ENCODE measurements around the gene PGGT1B. TPM values are rescaled to one million over a fixed set of nuclear protein-coding genes. Genes with fewer than 3 reads are reported as not detected.
"Not testable (repeated sequence)": the region's sequence is repeated elsewhere in the genome, so short reads cannot be mapped to it uniquely, and the experiment has no call there.

Gene PGGT1B
- polyA plus RNA-seq, 3 donors: 3.2 to 32.6 (median 11.6) TPM

- peaks cover 19 to 30% of the 10 kb centered on the region in 2 donors for H3K36me3 Mint-ChIP-seq
- peaks cover 0 to 3% (median 0%) of the 10 kb centered on the region in 7 donors for H3K9me3 Mint-ChIP-seq
- peaks cover 91% of the 10 kb centered on the region for H4K20me1 ChIP-seq (ENCODE audit: insufficient read depth, low read length)
Observed at GRCh38 chr5:115257981-115258380, 4.7 kb downstream of the PGGT1B start.

GRCh38 chr5:115249379-115249778 lies 13.3 kb downstream of the PGGT1B start:
- not testable (repeated sequence) for H2AFZ ChIP-seq (ENCODE audit: insufficient read depth, low read depth, low read length, poor library complexity, severe bottlenecking); H3K27ac ChIP-seq (ENCODE audit: low read depth in 1 of 2, low read length in 2 of 2); H3K4me3 Mint-ChIP-seq; H3K4me3 ChIP-seq (replicated peaks in 1 of 3; ENCODE audit: low read depth in 2 of 3, low read length in 3 of 3); H3K27ac Mint-ChIP-seq; DNase-seq; H3K9ac ChIP-seq (ENCODE audit: insufficient read depth, low read length, poor library complexity, severe bottlenecking); H3K9me3 ChIP-seq (replicated peaks in 1 of 2; ENCODE audit: control insufficient read depth in 1 of 2, insufficient read depth in 1 of 2, low read length in 2 of 2); H3K4me2 ChIP-seq (replicated peaks; ENCODE audit: extremely low read depth, low read length, poor library complexity, severe bottlenecking); H3K27me3 Mint-ChIP-seq (ENCODE audit: low read depth in 3 of 3); H3K27me3 ChIP-seq (ENCODE audit: control insufficient read depth in 2 of 2, insufficient read depth in 2 of 2, low read length in 2 of 2); H3K4me1 ChIP-seq (ENCODE audit: control insufficient read depth in 1 of 2, insufficient read depth in 2 of 2, low read length in 2 of 2); H3K9me3 Mint-ChIP-seq
- H3K36me3 ChIP-seq (replicated peaks in 1 of 2; ENCODE audit: control insufficient read depth in 1 of 2, insufficient read depth in 2 of 2, low read length in 2 of 2): peaks cover 3 to 26% of the 10 kb centered on the region in 2 donors
- H4K20me1 ChIP-seq (ENCODE audit: insufficient read depth, low read length): peaks cover 98% of the 10 kb centered on the region
- peaks cover 92% of the 10 kb centered on the region for H3K79me2 ChIP-seq (ENCODE audit: insufficient read depth, low read length)
- WGBS (ENCODE audit: insufficient coverage): 100% methylated on average over 1 of the region's 5 CpGs
- peaks cover 20 to 24% of the 10 kb centered on the region in 2 donors for H3K36me3 Mint-ChIP-seq
- H3K4me1 Mint-ChIP-seq: peaks cover 14% of the 10 kb centered on the region
- intact Hi-C loops (cut with micrococcal nuclease): loop anchor here (5.0 kb wide), 3 partner anchors 147 to 1637 kb away; no protein-coding TSS in a partner anchor

More at GRCh38 chr5:115257981-115258380, 4.7 kb downstream of the PGGT1B start:
- no peak overlapping the region for H3K9ac ChIP-seq (ENCODE audit: insufficient read depth, low read length, poor library complexity, severe bottlenecking)
- H3K4me1 Mint-ChIP-seq: peaks cover 57% of the 10 kb centered on the region
- H3K4me2 ChIP-seq (replicated peaks; ENCODE audit: extremely low read depth, low read length, poor library complexity, severe bottlenecking): no peak overlapping the region
- no peak overlapping the region for H3K27ac ChIP-seq (ENCODE audit: low read depth in 1 of 2, low read length in 2 of 2)
- no peak overlapping the region for H3K27ac Mint-ChIP-seq
- H3K36me3 ChIP-seq (replicated peaks in 1 of 2; ENCODE audit: control insufficient read depth in 1 of 2, insufficient read depth in 2 of 2, low read length in 2 of 2): peaks cover 0 to 20% of the 10 kb centered on the region in 2 donors
- H3K9me3 ChIP-seq (replicated peaks in 1 of 2; ENCODE audit: control insufficient read depth in 1 of 2, insufficient read depth in 1 of 2, low read length in 2 of 2): no peaks in the 10 kb centered on the region
- intact Hi-C loops (cut with micrococcal nuclease): no loop called here
- peaks cover 96% of the 10 kb centered on the region for H3K79me2 ChIP-seq (ENCODE audit: insufficient read depth, low read length)
- H3K27me3 Mint-ChIP-seq (ENCODE audit: low read depth in 3 of 3): no peaks in the 10 kb centered on the region
- DNase-seq: no peak
- no peaks in the 10 kb centered on the region for H3K27me3 ChIP-seq (ENCODE audit: control insufficient read depth in 2 of 2, insufficient read depth in 2 of 2, low read length in 2 of 2)
- H3K4me3 Mint-ChIP-seq: no peak overlapping the region
- no peak for TF ChIP-seq CTCF (IDR thresholded peaks at IDR 0.05)
- H3K4me3 ChIP-seq (replicated peaks in 1 of 3; ENCODE audit: low read depth in 2 of 3, low read length in 3 of 3): no peak overlapping the region
- H2AFZ ChIP-seq (ENCODE audit: insufficient read depth, low read depth, low read length, poor library complexity, severe bottlenecking): no peak overlapping the region
- H3K4me1 ChIP-seq (ENCODE audit: control insufficient read depth in 1 of 2, insufficient read depth in 2 of 2, low read length in 2 of 2): peaks cover 23 to 39% of the 10 kb centered on the region in 2 donors

All from CD14-positive monocyte (primary cell).